Psoas muscle (tissue), 8 donors: Measurements from ENCODE around the gene EFTUD2. TPM values are rescaled to one million over a fixed set of nuclear protein-coding genes. Genes with fewer than 3 reads are reported as not detected.

ENCODE experiments used
- ATAC-seq, 4 donors: fragments of 200-7000 bp; cut with Tn5 transposase; one replicate each; pipeline ENCODE4 v1.9.1; 2020; ENCODE audit warnings: moderate library complexity in 3 of 4, mild to moderate bottlenecking in 2 of 4
- DNase-seq, 2 donors: peaks; one replicate each; pipeline ENCODE4 v3.0.0-alpha.2; 2020
- H3K27ac ChIP-seq: fragments of 200-600 bp; one replicate; pipeline ENCODE4 v1.8.0; 2022
- H3K27me3 ChIP-seq, 3 donors: fragments of 200-600 bp in 1 of 3; one replicate each; pipeline versions ENCODE4 v1.6.1 to v1.8.0; 2013 to 2022; ENCODE audit warnings: low read length in 2 of 3, mild to moderate bottlenecking in 2 of 3, moderate library complexity in 1 of 3; ENCODE audit not compliant: insufficient read depth in 3 of 3
- H3K36me3 ChIP-seq, 2 donors: fragments of 200-600 bp in 1 of 2; one replicate each; pipeline versions ENCODE4 v1.6.1 to v1.8.0; 2013 to 2022; ENCODE audit warnings: low read depth in 1 of 2, mild to moderate bottlenecking in 1 of 2, moderate library complexity in 1 of 2; ENCODE audit not compliant: insufficient read depth in 1 of 2
- H3K4me1 ChIP-seq: fragments of 200-600 bp; one replicate; pipeline ENCODE4 v1.8.0; 2022
- H3K4me3 ChIP-seq: fragments of 200-600 bp; one replicate; pipeline ENCODE4 v1.8.0; 2022; ENCODE audit warnings: mild to moderate bottlenecking
- H3K9me3 ChIP-seq: fragments of 200-600 bp; one replicate; pipeline ENCODE4 v1.8.0; 2022
- CTCF ChIP-seq: fragments of 200-600 bp; IDR thresholded peaks from one replicate; pipeline ENCODE4 v1.8.0; 2022; ENCODE audit warnings: antibody characterized with exemption
- WGBS, 3 donors: extraction: QIAGEN DNeasy Blood & Tissue Kit; methylation state at CpG; one replicate each; pipeline versions ENCODE4 v1.1.6 to v1.1.7; 2013; 5-methylcytosine and 5-hydroxymethylcytosine counted together
- intact Hi-C, 2 donors: fragments of 100-400 bp; cut with DNase I; formaldehyde crosslinking; loops; one replicate each; pipeline versions ENCODE4 v1.11.0 to v1.14.2; 2022
- polyA plus RNA-seq, 3 donors: library from polyadenylated mRNA; stranded (reverse); fragments of 200-250 nt; gene quantifications; one replicate each; pipeline ENCODE4 v1.2.3, GENCODE V29; 2013
- total RNA-seq, 4 donors: library from RNA; stranded (reverse); fragmentation: NEBNext Ultra II Directional in 2 of 4; extraction: Animal tissue kit (Norgen Biotek cat#: 25700) in 2 of 4; gene quantifications; one replicate each; pipeline versions ENCODE4 v1.2.1 to v1.2.4, GENCODE V29; 2021 to 2023
- donor health status: healthy with polysubstance abuse.
- donor health status: DM: no; HTN: no; CAD: no; lungs with moderate emphysema.
- donor health status: Bipolar disorder and iron deficiency.
- donor health status: healthy.
- donor health status: DM: yes; HTN: yes; CAD: no.
- donor health status: DM: no; HTN: no; CAD: no.
- donor health status: DM: no; HTN: no; CAD: no.
- donor health status: DM: yes; HTN: yes; CAD: no.

EFTUD2 gene
- total and polyA plus RNA-seq, 7 donors = 46.0 to 114 (median 102) TPM

GRCh38 chr17:44832805-44833204, 66.4 kb downstream of the EFTUD2 start:
- DNase-seq (no peak), ATAC-seq (no peak)
- H3K9me3 ChIP-seq = no peaks in the 10 kb centered on the region
- no peak for TF ChIP-seq CTCF
- WGBS, 3 donors = 72 to 80% (median 75%) methylated on average over 5 of the region's 5 CpGs
- peaks cover 4 to 59% (median 18%) of the 10 kb centered on the region in 3 donors for H3K27me3 ChIP-seq
- H3K27ac ChIP-seq = no peak overlapping the region
- H3K36me3 ChIP-seq = no peaks in the 10 kb centered on the region
- no peaks in the 10 kb centered on the region for H3K4me1 ChIP-seq
- H3K4me3 ChIP-seq = no peak overlapping the region
- intact Hi-C loops = loop anchor here in 1 of 2 donors (5.0 kb wide), 1 partner anchor 36 kb away; no protein-coding TSS in a partner anchor

- H3K27me3 ChIP-seq = peaks cover 4 to 74% (median 21%) of the 10 kb centered on the region in 3 donors
- intact Hi-C loops = loop anchor here in 1 of 2 donors (5.0 kb wide), 1 partner anchor 34 kb away; no protein-coding TSS in a partner anchor
- TF ChIP-seq CTCF = no peak
- no peak overlapping the region for H3K4me3 ChIP-seq
- no peak overlapping the region for H3K27ac ChIP-seq
- 89 to 94% (median 89%) methylated on average over 12 of the region's 12 CpGs for WGBS, 3 donors
- DNase-seq (no peak), ATAC-seq (no peak)
- H3K9me3 ChIP-seq = no peaks in the 10 kb centered on the region
- H3K4me1 ChIP-seq = no peaks in the 10 kb centered on the region
- H3K36me3 ChIP-seq = no peaks in the 10 kb centered on the region
These were observed 67.9 kb downstream of the EFTUD2 start for GRCh38 chr17:44831371-44831770.

DNA sequence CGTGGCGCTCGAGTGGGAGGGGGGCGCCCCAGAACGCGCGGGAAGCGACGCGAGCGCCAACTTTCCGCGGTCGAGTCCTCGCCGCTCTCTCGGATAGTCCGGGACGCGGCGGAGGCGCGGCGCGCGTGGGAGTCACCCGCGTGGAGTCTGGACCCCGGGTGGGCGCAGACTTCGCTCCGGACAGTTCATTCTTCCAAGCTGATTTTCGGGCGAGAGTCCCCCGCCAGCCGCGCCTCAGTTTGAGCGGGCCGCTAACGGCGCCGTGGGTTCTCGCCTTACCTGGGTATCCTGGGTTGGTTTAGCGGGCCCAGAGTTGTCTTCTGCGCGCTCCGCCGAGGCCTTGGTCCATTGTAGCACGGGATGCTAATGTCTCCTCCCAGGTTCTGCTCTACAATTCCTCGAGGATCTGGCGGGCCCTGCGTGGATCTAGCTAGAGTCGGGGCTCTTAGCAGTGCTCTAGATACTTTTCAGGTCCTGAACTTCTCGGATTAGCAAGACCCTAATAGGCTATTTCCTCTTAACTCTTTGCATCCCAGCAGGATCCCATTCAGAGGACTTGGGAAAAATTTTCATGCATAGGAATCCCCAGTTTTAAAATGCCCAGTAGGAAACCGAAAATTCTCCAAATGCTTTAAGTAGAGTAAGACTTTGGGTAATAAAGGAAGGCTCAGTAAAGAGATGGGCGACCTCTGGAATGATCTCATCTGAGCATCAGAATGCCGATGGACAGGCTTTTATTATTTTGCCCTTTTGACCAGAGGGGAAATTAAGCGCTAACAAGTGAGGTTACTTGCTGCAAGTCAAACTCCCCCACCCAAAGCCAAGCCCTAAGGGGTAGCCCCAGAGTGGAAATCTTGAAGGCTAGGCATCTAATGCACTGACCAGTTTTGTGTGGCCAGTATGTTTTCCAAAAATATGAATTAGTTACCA, 68.6 kb downstream of the EFTUD2 start:
- no peaks in the 10 kb centered on the region for H3K9me3 ChIP-seq
- intact Hi-C loops = loop anchor here in 1 of 2 donors (5.0 kb wide), 1 partner anchor 33 kb away; no protein-coding TSS in a partner anchor
- peak overlapping the region; percentile 20 for H3K27ac ChIP-seq
- TF ChIP-seq CTCF = no peak
- 6 to 9% (median 7%) methylated on average over 48 to 57 of the region's 58 CpGs for WGBS, 3 donors
- ATAC-seq = peak in 1 of 4 donors; percentile 40
- H3K4me3 ChIP-seq = peak overlapping the region; percentile 68
- no peaks in the 10 kb centered on the region for H3K36me3 ChIP-seq
- no peak for DNase-seq
- H3K27me3 ChIP-seq = peaks cover 4 to 81% (median 21%) of the 10 kb centered on the region in 3 donors
- H3K4me1 ChIP-seq = no peaks in the 10 kb centered on the region

GRCh38 chr17:44829523-44830358, 69.5 kb downstream of the EFTUD2 start, which contains the start of gene GJC1:
TSS of gene GJC1 (minus strand) at chr17:44830287. CDS start at chr17:44805817, 24,470 bp downstream.
- no peaks in the 10 kb centered on the region for H3K9me3 ChIP-seq
- no peak for TF ChIP-seq CTCF
- H3K4me1 ChIP-seq = no peaks in the 10 kb centered on the region
- ATAC-seq (peak in 1 of 4 donors; percentile 38), DNase-seq (peak in 1 of 2 donors; percentile 56)
- intact Hi-C loops = loop anchor here in 1 of 2 donors (5.0 kb wide), 1 partner anchor 32 kb away; no protein-coding TSS in a partner anchor
- H3K27ac ChIP-seq = peak within 1 kb of the TSS; percentile 46
- H3K4me3 ChIP-seq = peak within 1 kb of the TSS; percentile 68
- no peaks in the 10 kb centered on the region for H3K36me3 ChIP-seq
- WGBS, 3 donors = 1% methylated on average over 69 to 123 of the region's 123 CpGs
- H3K27me3 ChIP-seq = peaks cover 4 to 84% (median 19%) of the 10 kb centered on the region in 3 donors
